Tibial nerve (tissue), 4 donors: ENCODE data around the gene DUSP7. TPM values are rescaled to one million over a fixed set of nuclear protein-coding genes. Genes with fewer than 3 reads are reported as not detected.

ENCODE experiments used
- DNase-seq, 2 donors: peaks; one replicate each; pipeline ENCODE4 v3.0.0-alpha.2; 2019; ENCODE audit warnings: low spot score in 2 of 2
- H3K27ac ChIP-seq, 4 donors: fragments of 200-600 bp; sonication (generic) in 3 of 4; one replicate each; pipeline ENCODE4 v1.5.1; 2017 to 2019; ENCODE audit warnings: mild to moderate bottlenecking in 1 of 4
- H3K27me3 ChIP-seq, 2 donors: fragments of 200-600 bp; sonication (generic) in 1 of 2; one replicate each; pipeline versions ENCODE4 v1.5.1 to v1.6.0; 2017 to 2019
- H3K36me3 ChIP-seq, 3 donors: fragments of 200-600 bp; sonication (generic); one replicate each; pipeline ENCODE4 v1.5.1; 2018 to 2019
- H3K4me1 ChIP-seq, 4 donors: fragments of 200-600 bp; sonication (generic) in 3 of 4; one replicate each; pipeline ENCODE4 v1.5.1; 2017 to 2019
- H3K4me3 ChIP-seq, 4 donors: fragments of 200-600 bp; sonication (generic) in 3 of 4; one replicate each; pipeline ENCODE4 v1.5.1; 2017 to 2019; ENCODE audit warnings: mild to moderate bottlenecking in 1 of 4, moderate library complexity in 1 of 4
- H3K9me3 ChIP-seq, 4 donors: fragments of 200-600 bp; sonication (generic) in 3 of 4; one replicate each; pipeline ENCODE4 v1.5.1; 2017 to 2019
- CTCF ChIP-seq, 5 experiments: fragments of 200-600 bp in 3 of 5; fragments of 450-650 bp in 2 of 5; sonication (generic) in 3 of 5; IDR thresholded peaks; one replicate each; pipeline ENCODE4 v1.5.1; 2016 to 2019; ENCODE audit warnings: antibody characterized with exemption in 5 of 5, mild to moderate bottlenecking in 3 of 5, moderate library complexity in 2 of 5
- EP300 ChIP-seq, 2 donors: sonication (generic); formaldehyde crosslinking; IDR thresholded peaks; one replicate each; pipeline ENCODE4 v1.6.1; 2017; ENCODE audit warnings: antibody characterized with exemption in 2 of 2, mild to moderate bottlenecking in 1 of 2
- POLR2A ChIP-seq, 2 donors: fragments of 450-650 bp; IDR thresholded peaks; one replicate each; pipeline ENCODE4 v1.6.1; 2017; ENCODE audit warnings: antibody characterized with exemption in 2 of 2, mild to moderate bottlenecking in 2 of 2, moderate library complexity in 2 of 2
- WGBS, 2 donors: methylation state at CpG; one replicate each; pipeline ENCODE4 v1.1.5; 2018; 5-methylcytosine and 5-hydroxymethylcytosine counted together
- total RNA-seq, 4 donors: library from RNA; depleted of rRNA; stranded (reverse); fragments of >200 nt; gene quantifications; one replicate each; pipeline ENCODE4 v1.1.0, GENCODE V29; 2016

Gene DUSP7
- total RNA-seq, 4 donors from 2014 or later = 8.1 to 15.0 (median 11.5) TPM

GRCh38 chr3:52083556-52084087, 27.3 kb upstream of the DUSP7 start:
- H3K4me1 ChIP-seq = peaks cover 0 to 23% (median 8%) of the 10 kb centered on the region in 4 donors
- H3K36me3 ChIP-seq = no peaks in the 10 kb centered on the region
- 91 to 93% methylated on average over 5 of the region's 5 CpGs for WGBS, 2 donors
- TF ChIP-seq CTCF (IDR thresholded peaks at IDR 0.05) (no peak), EP300 (IDR thresholded peaks at IDR 0.05) (no peak), POLR2A (IDR thresholded peaks at IDR 0.05) (no peak)
- H3K9me3 ChIP-seq = no peaks in the 10 kb centered on the region
- no peak for DNase-seq
- no peak overlapping the region for H3K27ac ChIP-seq
- no peak overlapping the region for H3K4me3 ChIP-seq
- H3K27me3 ChIP-seq = no peaks in the 10 kb centered on the region

- no peak for DNase-seq
- no peak overlapping the region for H3K27ac ChIP-seq
- peaks cover 0 to 16% (median 5%) of the 10 kb centered on the region in 4 donors for H3K4me1 ChIP-seq
- no peaks in the 10 kb centered on the region for H3K9me3 ChIP-seq
- TF ChIP-seq POLR2A (IDR thresholded peaks at IDR 0.05) (no peak), EP300 (IDR thresholded peaks at IDR 0.05) (no peak), CTCF (IDR thresholded peaks at IDR 0.05) (no peak)
- H3K4me3 ChIP-seq = no peak overlapping the region
- no peaks in the 10 kb centered on the region for H3K27me3 ChIP-seq
- no peaks in the 10 kb centered on the region for H3K36me3 ChIP-seq
- 88 to 93% methylated on average over 7 to 8 of the region's 8 CpGs for WGBS, 2 donors
Observed at GRCh38 chr3:52082951-52083350, 26.6 kb upstream of the DUSP7 start.

GRCh38 chr3:52080830-52081719, 24.7 kb upstream of the DUSP7 start:
- WGBS, 2 donors = 82 to 87% methylated on average over 21 of the region's 21 CpGs
- no peak overlapping the region for H3K4me3 ChIP-seq
- DNase-seq = no peak
- H3K27ac ChIP-seq = no peak overlapping the region
- peaks cover 0 to 13% (median 0%) of the 10 kb centered on the region in 4 donors for H3K4me1 ChIP-seq
- no peaks in the 10 kb centered on the region for H3K36me3 ChIP-seq
- TF ChIP-seq POLR2A (IDR thresholded peaks at IDR 0.05) = no peak
- TF ChIP-seq CTCF (IDR thresholded peaks at IDR 0.05) = no peak
- TF ChIP-seq EP300 (IDR thresholded peaks at IDR 0.05) = no peak
- H3K9me3 ChIP-seq = no peaks in the 10 kb centered on the region
- no peaks in the 10 kb centered on the region for H3K27me3 ChIP-seq

GRCh38 chr3:52079958-52080357, 23.6 kb upstream of the DUSP7 start:
- no peak overlapping the region for H3K27ac ChIP-seq
- H3K4me3 ChIP-seq = no peak overlapping the region
- DNase-seq = no peak
- H3K36me3 ChIP-seq = no peaks in the 10 kb centered on the region
- no peaks in the 10 kb centered on the region for H3K9me3 ChIP-seq
- 91 to 96% methylated on average over 5 of the region's 5 CpGs for WGBS, 2 donors
- no peak for TF ChIP-seq POLR2A (IDR thresholded peaks at IDR 0.05)
- TF ChIP-seq EP300 (IDR thresholded peaks at IDR 0.05) = no peak
- TF ChIP-seq CTCF (IDR thresholded peaks at IDR 0.05) = no peak
- no peaks in the 10 kb centered on the region for H3K27me3 ChIP-seq
- peaks cover 0 to 13% (median 0%) of the 10 kb centered on the region in 4 donors for H3K4me1 ChIP-seq
